IMR-90 (cell line): ENCODE data around the gene GLTPD2. TPM values are rescaled to one million over a fixed set of nuclear protein-coding genes. Genes with fewer than 3 reads are reported as not detected.

Source experiments
- ATAC-seq: fragments of 200-7000 bp; cut with Tn5 transposase; 2 replicates; pipeline ENCODE4 v1.9.1; 2020; ENCODE audit warnings: low read depth, mild to moderate bottlenecking, moderate library complexity
- BruUV-seq: library from RNA; stranded (reverse); fragments of 400-500 nt; replicated peaks from 2 replicates; lab custom pipeline; 2021; lab: Mats Ljungman, UMichigan
- CTCF ChIA-PET: fragments of 300-600 bp; formaldehyde crosslinking; extraction: SDS; loops from one replicate; lab custom pipeline; 2021; ENCODE audit warnings: antibody characterized with exemption; lab: Yijun Ruan, JAX
- POLR2A ChIA-PET: fragments of 300-600 bp; sonication (Branson Sonifier 250); formaldehyde crosslinking; loops from one replicate; lab custom pipeline; 2022; ENCODE audit warnings: antibody characterized with exemption; ENCODE audit not compliant: unreplicated experiment; lab: Charles Lee
- DNase-seq: peaks from one replicate; pipeline ENCODE4 v3.0.0; 2013
- H2AFZ ChIP-seq: replicated peaks from 2 replicates; pipeline ENCODE3; 2013; ENCODE audit warnings: low read length, mild to moderate bottlenecking; ENCODE audit not compliant: poor library complexity
- H2AK5ac ChIP-seq: 2 replicates; pipeline ENCODE4 v1.6.1; 2013; ENCODE audit warnings: low read depth, low read length, inconsistent platforms
- H2AK9ac ChIP-seq: replicated peaks from 2 replicates; pipeline ENCODE3; 2013; ENCODE audit warnings: mild to moderate bottlenecking, low read depth, low read length, moderate library complexity; ENCODE audit not compliant: poor library complexity
- H2BK120ac ChIP-seq: 2 replicates; pipeline ENCODE4 v1.6.1; 2013; ENCODE audit warnings: low read depth, low read length, inconsistent platforms
- H2BK15ac ChIP-seq: 3 replicates; pipeline ENCODE4 v1.6.1; 2013; ENCODE audit warnings: low read depth, low read length, inconsistent platforms
- H2BK20ac ChIP-seq: 2 replicates; pipeline ENCODE4 v1.6.1; 2013; ENCODE audit warnings: low read depth, mild to moderate bottlenecking, inconsistent platforms, low read length, moderate library complexity
- H2BK5ac ChIP-seq: 2 replicates; pipeline ENCODE4 v1.6.1; 2013; ENCODE audit warnings: mild to moderate bottlenecking, low read depth, low read length, inconsistent platforms; ENCODE audit not compliant: poor library complexity, severe bottlenecking
- H3K14ac ChIP-seq: replicated peaks from 2 replicates; pipeline ENCODE4 v1.6.1; 2013; ENCODE audit warnings: low read depth, low read length, inconsistent platforms
- H3K18ac ChIP-seq: 2 replicates; pipeline ENCODE4 v1.6.1; 2013; ENCODE audit warnings: low read depth, low read length, control low read depth
- H3K23ac ChIP-seq: 2 replicates; pipeline ENCODE4 v1.6.1; 2013; ENCODE audit warnings: low read depth, low read length, inconsistent platforms
- H3K27ac ChIP-seq: 2 replicates; pipeline ENCODE4 v1.5.1; 2013; ENCODE audit warnings: mild to moderate bottlenecking, control low read depth, low read length; ENCODE audit not compliant: insufficient read depth
- H3K27me3 ChIP-seq: 2 replicates; pipeline ENCODE4 v1.6.1; 2013; ENCODE audit warnings: low read length; ENCODE audit not compliant: control insufficient read depth, insufficient read depth
- H3K36me3 ChIP-seq: 2 replicates; pipeline ENCODE4 v1.6.1; 2013; ENCODE audit warnings: low read length, mixed read lengths; ENCODE audit not compliant: control insufficient read depth, insufficient read depth
- H3K4ac ChIP-seq: 2 replicates; pipeline ENCODE4 v1.6.1; 2013; ENCODE audit warnings: low read depth, low read length, inconsistent platforms
- H3K4me1 ChIP-seq: 2 replicates; pipeline ENCODE4 v1.6.1; 2013; ENCODE audit warnings: low read length, mixed read lengths; ENCODE audit not compliant: control insufficient read depth, insufficient read depth
- H3K4me2 ChIP-seq: 2 replicates; pipeline ENCODE4 v1.6.1; 2013; ENCODE audit warnings: low read depth, mild to moderate bottlenecking, control low read depth, low read length, moderate library complexity
- H3K4me3 ChIP-seq: 2 replicates; pipeline ENCODE4 v1.5.1; 2013; ENCODE audit warnings: low read depth, mild to moderate bottlenecking, control low read depth, low read length, moderate library complexity; ENCODE audit not compliant: insufficient read depth
- H3K56ac ChIP-seq: 2 replicates; pipeline ENCODE4 v1.6.1; 2013; ENCODE audit warnings: low read length, inconsistent platforms; ENCODE audit not compliant: insufficient read depth; ENCODE audit errors: extremely low read depth
- H3K79me1 ChIP-seq, 2 experiments: 2 replicates each; pipeline ENCODE4 v1.6.1; 2013; ENCODE audit warnings: low read length in 2 of 2, inconsistent platforms in 1 of 2, low read depth in 1 of 2
- H3K9ac ChIP-seq: 2 replicates; pipeline ENCODE4 v1.6.1; 2013; ENCODE audit warnings: low read depth, low read length, control low read depth
- H3K9me1 ChIP-seq: 2 replicates; pipeline ENCODE4 v1.6.1; 2013; ENCODE audit warnings: low read length, inconsistent platforms; ENCODE audit not compliant: insufficient read depth
- H3K9me3 ChIP-seq: 2 replicates; pipeline ENCODE4 v1.6.1; 2013; ENCODE audit warnings: low read length; ENCODE audit not compliant: control insufficient read depth, insufficient read depth
- H4K20me1 ChIP-seq: 2 replicates; pipeline ENCODE4 v1.6.1; 2013; ENCODE audit warnings: low read length, inconsistent platforms; ENCODE audit not compliant: insufficient read depth
- H4K5ac ChIP-seq: 2 replicates; pipeline ENCODE4 v1.6.1; 2013; ENCODE audit warnings: mild to moderate bottlenecking, low read depth, low read length, control low read depth
- H4K8ac ChIP-seq, 2 experiments: 2 replicates each; pipeline ENCODE4 v1.6.1; 2013; ENCODE audit warnings: low read depth in 2 of 2, low read length in 2 of 2, control low read depth in 1 of 2, inconsistent platforms in 1 of 2
- H4K91ac ChIP-seq: 2 replicates; pipeline ENCODE4 v1.6.1; 2013; ENCODE audit warnings: low read depth, low read length, inconsistent platforms; ENCODE audit not compliant: insufficient read depth
- BHLHE40 ChIP-seq: fragments of 150-350 bp; IDR thresholded peaks from 2 replicates; pipeline ENCODE4 v1.6.1; 2016; ENCODE audit warnings: mild to moderate bottlenecking, low read depth, low read length
- CEBPB ChIP-seq: IDR thresholded peaks from 2 replicates; pipeline ENCODE4 v1.6.1; 2012; ENCODE audit warnings: low read depth, low read length, improper control_type of control experiment
- CHD1 ChIP-seq: IDR thresholded peaks from 2 replicates; pipeline ENCODE4 v1.6.1; 2012; ENCODE audit warnings: low read depth, low read length, improper control_type of control experiment
- ELK1 ChIP-seq: fragments of 150-350 bp; IDR thresholded peaks from 2 replicates; pipeline ENCODE4 v1.6.1; 2016; ENCODE audit warnings: low read depth, mild to moderate bottlenecking, low read length, moderate library complexity, borderline replicate concordance
- FOS ChIP-seq: fragments of 150-350 bp; IDR thresholded peaks from 2 replicates; pipeline ENCODE4 v1.6.1; 2016; ENCODE audit warnings: low read depth, low read length
- MAFK ChIP-seq: IDR thresholded peaks from 2 replicates; pipeline ENCODE4 v1.6.1; 2012; ENCODE audit warnings: low read depth, low read length, improper control_type of control experiment
- MAZ ChIP-seq: IDR thresholded peaks from 2 replicates; pipeline ENCODE4 v1.6.1; 2012; ENCODE audit warnings: low read depth, mild to moderate bottlenecking, low read length, improper control_type of control experiment, moderate library complexity, borderline replicate concordance
- MXI1 ChIP-seq: IDR thresholded peaks from 2 replicates; pipeline ENCODE4 v1.6.1; 2012; ENCODE audit warnings: low read depth, mild to moderate bottlenecking, low read length, moderate library complexity, borderline replicate concordance
- RAD21 ChIP-seq: IDR thresholded peaks from 2 replicates; pipeline ENCODE4 v1.6.1; 2012; ENCODE audit warnings: low read length, improper control_type of control experiment
- RCOR1 ChIP-seq: IDR thresholded peaks from 2 replicates; pipeline ENCODE4 v1.6.1; 2012; ENCODE audit warnings: mild to moderate bottlenecking, low read length, improper control_type of control experiment; ENCODE audit not compliant: insufficient replicate concordance
- RFX5 ChIP-seq: IDR thresholded peaks from 2 replicates; pipeline ENCODE4 v1.8.0; 2012; ENCODE audit warnings: low read depth, mild to moderate bottlenecking, low read length, moderate library complexity
- SMC3 ChIP-seq: fragments of 150-350 bp; IDR thresholded peaks from 2 replicates; pipeline ENCODE4 v1.6.1; 2016; ENCODE audit warnings: low read depth, mild to moderate bottlenecking, antibody characterized with exemption, low read length, moderate library complexity
- WGBS, 2 experiments: methylation state at CpG; one replicate each; pipeline versions ENCODE4 v1.1.5 to v1.1.7; 2013; ENCODE audit warnings: missing lambda C conversion rate in 2 of 2; ENCODE audit not compliant: insufficient read length in 1 of 2; ENCODE audit errors: extremely low coverage in 2 of 2; 5-methylcytosine and 5-hydroxymethylcytosine counted together
- dilution Hi-C: fragments of 300-500 bp; cut with HindIII; formaldehyde crosslinking; loops from one replicate; pipeline ENCODE4 v1.14.3; 2018; ENCODE audit warnings: low sequenced_read_pairs; ENCODE audit not compliant: unreplicated experiment
- in situ Hi-C: fragments of 300-500 bp; cut with MboI; formaldehyde crosslinking; loops from 3 replicates; pipeline ENCODE4 v1.14.3; 2019; ENCODE audit warnings: low sequenced_read_pairs, inconsistent platforms, mixed read lengths
- intact Hi-C: fragments of 100-400 bp; cut with micrococcal nuclease; formaldehyde crosslinking; loops from 2 replicates; pipeline ENCODE4 v1.10.0; 2022
- polyA plus RNA-seq, 3 experiments: library from polyadenylated mRNA; depleted of rRNA; stranded (reverse); fragments of >200 nt; gene quantifications; 2 replicates each; pipeline ENCODE4 v1.2.3, GENCODE V29; 2012; ENCODE audit warnings: low replicate concordance in 1 of 3
- total RNA-seq: library from RNA; depleted of rRNA; stranded (reverse); fragments of >200 nt; gene quantifications from 2 replicates; pipeline ENCODE4 v1.2.3, GENCODE V29; 2012
- TF ChIP-seq, protein P1 (sequence below): fragments of 150-350 bp; IDR thresholded peaks from 2 replicates; pipeline ENCODE4 v1.6.1; 2017; ENCODE audit warnings: mild to moderate bottlenecking, antibody characterized with exemption, low read length, low read depth

GLTPD2 gene
- total and polyA plus RNA-seq, 2 of the 4 experiments (the other 2 are of a cell fraction) = not detected

GRCh38 chr17:4833941-4834680 is 45.3 kb downstream of the GLTPD2 start:
- in situ Hi-C loops = no loop called here
- POLR2A ChIA-PET = no interaction called here
- peak overlapping the region; percentile 54 for H4K5ac ChIP-seq

More at GRCh38 chr17:4833941-4834680, 45.3 kb downstream of the GLTPD2 start:
- no TSS peak for BruUV-seq
- Histone ChIP-seq H4K20me1 (peaks cover 36% of the 10 kb centered on the region), H2BK15ac (peak overlapping the region; percentile 93; the same call in 2 of the 3 replicates), H3K9ac (peak overlapping the region; percentile 69), H3K79me1 (peaks cover 19 to 53% of the 10 kb centered on the region in 2 experiments; a peak in 3 of 4 replicates), H3K9me3 (no peaks in the 10 kb centered on the region), H2BK5ac (peak overlapping the region; percentile 77), H3K36me3 (peaks cover 5% of the 10 kb centered on the region; the same call in 1 of the 2 replicates), H3K4me1 (peaks cover 6% of the 10 kb centered on the region; the same call in 1 of the 2 replicates), H3K56ac (peak overlapping the region; percentile 80; the same call in 1 of the 2 replicates), H3K18ac (peak overlapping the region; percentile 48), H2AK5ac (peak overlapping the region; percentile 97), H3K4ac (peak overlapping the region; percentile 95), H3K27ac (peak overlapping the region; percentile 81), H4K91ac (peak overlapping the region; percentile 88), H3K27me3 (no peaks in the 10 kb centered on the region), H3K4me3 (peak overlapping the region; percentile 77), H2AK9ac (peak overlapping the region; percentile 99), H4K8ac (peak overlapping the region; percentile 82 to 87), H2AFZ (peak overlapping the region; percentile 95), H3K4me2 (peak overlapping the region; percentile 93), H2BK20ac (peak overlapping the region; percentile 85; the same call in 1 of the 2 replicates), H2BK120ac (peak overlapping the region; percentile 48), H3K23ac (peak overlapping the region; percentile 97), H3K14ac (peak overlapping the region; percentile 94), H3K9me1 (peaks cover 25% of the 10 kb centered on the region)
- WGBS, 2 experiments = 0% methylated on average over 6 of the region's 15 CpGs; no CpG with 5 or more reads in 1 of the 2 experiments
- intact Hi-C loops = loop anchor here (1.0 kb wide), 1 partner anchor 48 kb away; no protein-coding TSS in a partner anchor
- ATAC-seq (peak; percentile 33), DNase-seq (peak; percentile 80)
- dilution Hi-C loops = no loop called here
- TF ChIP-seq RCOR1 (no peak), MAFK (no peak), ELK1 (no peak), CEBPB (no peak), BHLHE40 (peak; percentile 95), MXI1 (peak; percentile 96), RFX5 (no peak), MAZ (no peak), CHD1 (no peak), RAD21 (no peak), FOS (no peak), SMC3 (no peak)
- TF ChIP-seq, protein P1, sequence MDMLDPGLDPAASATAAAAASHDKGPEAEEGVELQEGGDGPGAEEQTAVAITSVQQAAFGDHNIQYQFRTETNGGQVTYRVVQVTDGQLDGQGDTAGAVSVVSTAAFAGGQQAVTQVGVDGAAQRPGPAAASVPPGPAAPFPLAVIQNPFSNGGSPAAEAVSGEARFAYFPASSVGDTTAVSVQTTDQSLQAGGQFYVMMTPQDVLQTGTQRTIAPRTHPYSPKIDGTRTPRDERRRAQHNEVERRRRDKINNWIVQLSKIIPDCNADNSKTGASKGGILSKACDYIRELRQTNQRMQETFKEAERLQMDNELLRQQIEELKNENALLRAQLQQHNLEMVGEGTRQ = no peak
- CTCF ChIA-PET = no interaction called here
